GM19455 (cell line): ENCODE measurements around the gene ZNF785.

Experiments
- ATAC-seq: cut with Tn5 transposase; IDR thresholded peaks from one replicate; pipeline ENCODE4 v1.9.1; 2021; ENCODE audit not compliant: unreplicated experiment

Gene ZNF785

DNA sequence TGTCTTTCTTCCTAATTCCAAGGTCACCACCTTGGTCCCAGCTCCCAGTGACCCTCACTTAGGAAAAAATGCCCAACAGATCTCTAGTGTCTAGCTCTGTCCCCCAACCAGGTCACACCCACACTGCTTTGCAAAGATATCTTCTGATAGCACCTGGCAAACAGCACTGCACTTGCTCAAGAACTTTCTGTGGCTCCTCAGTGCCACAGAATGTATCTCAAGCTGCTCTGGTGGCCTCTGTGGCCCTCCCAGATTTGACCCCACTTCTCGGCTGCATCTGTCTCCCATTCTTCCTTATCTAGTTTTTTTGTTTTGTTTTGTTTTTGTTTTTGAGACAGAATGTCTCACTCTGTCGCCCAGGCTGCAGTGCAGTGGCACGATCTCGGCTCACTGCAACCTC lies 19.0 kb downstream of the ZNF785 start:
- ATAC-seq = no peak

GRCh38 chr16:30565984-30566383 lies 19.5 kb downstream of the ZNF785 start:
- no peak for ATAC-seq

GRCh38 chr16:30565526-30565925 lies 20.0 kb downstream of the ZNF785 start:
- no peak for ATAC-seq

GRCh38 chr16:30562021-30562420 lies 23.5 kb downstream of the ZNF785 start:
- no peak for ATAC-seq

- ATAC-seq = no peak
Observed at GRCh38 chr16:30561089-30561816, 24.2 kb downstream of the ZNF785 start.

DNA sequence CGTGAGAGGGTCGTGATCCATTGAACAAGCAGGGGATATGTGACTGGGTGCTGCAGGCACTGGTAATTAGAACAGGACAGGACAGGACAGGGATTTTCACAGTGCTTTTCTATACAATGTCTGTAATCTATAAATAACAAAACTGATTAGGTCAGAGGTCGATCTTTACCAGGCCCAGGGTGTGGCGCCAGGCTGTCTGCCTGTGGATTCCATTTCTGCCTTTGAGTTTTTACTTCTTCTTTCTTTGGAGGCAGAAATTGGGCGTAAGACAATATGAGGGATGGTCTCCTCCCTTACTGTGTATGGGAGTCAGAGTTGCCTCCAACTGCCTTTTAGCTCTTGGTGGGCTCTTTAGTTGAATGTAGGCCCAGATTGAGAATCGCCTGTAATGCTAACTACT lies 25.8 kb downstream of the ZNF785 start:
- ATAC-seq = no peak

DNA sequence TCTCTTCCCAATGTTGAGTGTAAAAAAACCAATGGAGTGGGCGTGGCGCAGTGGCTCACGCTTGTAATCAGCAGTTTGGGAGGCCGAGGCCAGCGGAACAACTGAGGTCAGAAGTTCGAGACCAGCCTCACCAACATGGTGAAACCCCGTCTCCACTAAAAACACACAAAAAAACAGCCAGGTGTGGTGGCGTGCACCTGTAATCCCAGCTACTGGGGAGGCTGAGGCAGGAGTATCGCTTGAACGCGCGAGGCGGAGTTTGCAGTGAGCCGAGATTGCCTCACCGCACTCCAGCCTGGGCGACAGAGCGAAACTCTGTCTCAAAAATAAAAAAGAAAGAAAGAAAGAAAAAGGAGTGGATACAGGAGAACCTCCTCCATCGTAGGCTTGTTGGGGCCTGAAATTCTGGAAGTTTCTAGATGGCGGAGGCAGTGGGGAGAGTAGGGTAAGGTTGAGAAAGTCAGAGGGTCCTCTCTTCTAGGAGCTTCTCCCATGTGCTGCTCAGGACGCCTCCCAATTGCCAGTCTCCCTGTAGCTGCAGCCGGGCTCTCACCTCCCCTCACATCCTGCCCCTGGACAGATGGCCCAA lies 26.6 kb downstream of the ZNF785 start:
- no peak for ATAC-seq

DNA sequence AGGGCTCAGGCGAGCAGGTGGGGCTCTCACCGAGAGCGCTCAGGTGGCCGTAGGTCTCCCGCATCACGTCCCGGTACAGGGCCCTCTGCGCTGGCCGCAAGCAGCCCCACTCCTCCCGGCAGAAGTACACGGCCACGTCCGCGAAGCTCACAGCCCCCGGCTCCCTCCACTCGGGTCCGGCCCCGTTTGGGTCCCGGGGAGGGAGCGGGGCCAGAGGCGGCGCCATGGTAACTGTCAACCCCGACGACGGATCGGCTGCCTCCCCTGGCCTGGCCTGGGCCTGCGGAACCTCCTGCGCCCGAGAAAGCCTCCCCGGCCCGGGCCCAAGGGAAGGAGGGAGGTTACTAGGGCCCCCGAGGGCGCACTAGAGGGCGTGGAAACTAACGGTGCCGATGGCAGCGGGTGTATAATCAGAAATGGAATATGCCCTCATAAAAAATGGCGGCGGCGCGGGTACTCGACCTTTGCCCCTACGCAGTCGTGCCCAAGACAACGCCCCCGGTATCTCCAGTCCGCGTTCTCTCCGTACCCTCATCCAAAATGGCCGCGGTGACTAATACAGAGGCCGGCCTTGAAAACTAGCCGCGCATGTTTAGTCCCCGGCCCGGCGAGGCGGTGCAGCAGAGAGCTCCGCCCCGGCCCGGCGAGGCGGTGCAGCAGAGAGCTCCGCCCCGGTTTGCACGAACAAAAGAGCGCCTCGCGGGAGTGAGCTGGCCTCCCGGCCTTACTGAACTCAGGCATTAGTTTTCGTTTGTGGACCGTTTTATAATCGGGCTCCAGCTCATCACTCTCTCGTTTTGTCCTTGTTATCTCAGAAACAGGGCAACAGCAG lies 27.3 kb downstream of the ZNF785 start, which contains the start of gene ZNF764:
TSS of gene ZNF764 (minus strand) at position 418 of the 832 bp plus-strand sequence. CDS start at position 226, 192 bp downstream.
- ATAC-seq = peak; percentile 85

DNA sequence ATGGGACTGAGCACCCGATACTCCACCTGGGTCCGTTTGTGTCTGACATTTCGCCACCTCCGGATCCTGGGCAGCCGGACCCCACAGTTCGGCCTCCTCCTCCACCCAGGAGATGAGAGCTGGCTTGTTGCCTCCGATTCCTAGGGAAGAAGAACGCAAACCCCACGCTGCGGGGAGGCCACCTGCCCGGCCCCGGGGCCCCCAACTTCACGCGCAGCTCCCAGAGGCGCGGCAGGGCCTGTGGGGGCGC lies 27.9 kb downstream of the ZNF785 start:
- no peak for ATAC-seq

- ATAC-seq = no peak
Observed at GRCh38 chr16:30556125-30556473, 29.4 kb downstream of the ZNF785 start.

GRCh38 chr16:30555315-30556124 lies 30.0 kb downstream of the ZNF785 start:
- no peak for ATAC-seq

DNA sequence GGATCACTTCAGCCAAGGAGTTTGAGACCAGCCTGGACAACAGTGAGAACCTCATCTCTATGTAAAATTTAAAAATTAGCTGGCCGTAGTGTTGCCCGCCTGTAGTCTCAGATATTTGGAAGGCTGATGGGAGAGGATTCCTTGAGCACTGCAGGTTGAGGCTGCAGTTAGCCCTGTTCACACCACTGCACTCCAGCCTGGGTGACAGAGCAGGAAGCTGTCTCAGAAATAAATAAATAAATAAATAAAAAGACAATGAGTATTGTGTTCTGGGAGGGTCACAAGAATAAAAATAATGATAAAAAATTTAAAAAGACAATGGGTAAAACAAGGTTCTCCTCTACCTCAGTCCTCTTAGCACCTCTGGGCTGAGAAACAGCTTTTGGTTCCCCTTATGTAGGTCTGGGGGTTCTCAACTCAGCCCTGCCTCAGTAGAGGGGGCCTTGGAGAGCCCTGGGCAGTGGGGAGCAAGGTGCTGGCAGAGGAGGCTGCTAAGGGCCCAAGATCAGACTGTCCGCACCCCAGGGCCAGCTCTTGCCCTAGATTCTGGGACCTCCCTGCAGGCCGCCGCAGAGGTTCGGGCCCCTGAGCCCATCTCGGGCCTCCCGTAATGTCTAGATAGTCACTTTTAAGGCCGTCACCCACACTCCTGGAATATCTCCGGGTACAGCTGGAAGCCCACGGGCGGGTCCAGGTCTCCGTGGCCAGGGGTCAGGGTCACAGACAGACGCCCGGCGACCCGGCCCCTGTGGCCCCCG lies 30.8 kb downstream of the ZNF785 start:
- no peak for ATAC-seq

DNA sequence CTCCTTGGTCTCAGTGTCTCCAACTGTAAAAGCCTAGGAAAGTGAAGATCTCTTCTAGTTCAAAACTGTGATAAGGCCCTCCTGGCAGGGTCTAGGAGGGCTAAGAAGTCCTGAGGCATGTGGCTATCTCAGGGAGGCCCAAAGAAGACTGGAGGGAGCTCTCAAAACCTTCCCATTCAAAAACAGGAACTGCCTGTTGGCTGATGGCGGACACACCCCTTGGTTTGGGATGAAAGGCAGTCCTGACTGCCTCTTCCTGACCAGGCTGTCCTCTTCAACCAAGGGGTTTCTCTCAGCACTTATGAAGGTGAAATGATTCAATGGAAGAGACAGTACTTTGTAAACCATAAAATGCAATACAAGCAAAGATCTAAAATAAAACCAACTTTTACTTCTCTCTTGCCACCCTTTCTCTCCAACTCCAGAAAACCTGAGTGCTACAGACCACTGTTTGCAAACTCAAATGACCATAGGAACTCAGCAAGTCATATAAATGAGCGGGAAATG lies 32.1 kb downstream of the ZNF785 start:
- ATAC-seq = no peak

DNA sequence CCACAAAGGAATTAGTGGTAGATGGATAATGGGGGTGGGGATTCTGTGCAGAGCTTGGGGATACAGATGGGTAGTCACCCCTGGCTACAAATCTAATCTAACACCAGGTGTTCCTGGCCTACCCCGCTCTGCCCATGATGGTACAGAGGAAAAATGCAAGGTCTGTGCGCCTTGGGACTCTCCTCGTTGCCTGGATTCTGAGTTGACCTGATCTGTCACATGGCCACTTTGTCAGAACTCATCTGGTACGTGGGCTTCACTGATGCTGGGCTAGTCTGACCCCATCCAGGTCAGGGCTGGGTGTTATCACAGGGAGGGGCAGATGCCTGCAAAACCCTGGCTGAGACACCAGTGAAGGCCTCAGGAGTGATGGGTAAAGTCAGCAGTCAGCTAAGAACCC lies 32.5 kb downstream of the ZNF785 start:
- ATAC-seq = no peak

GRCh38 chr16:30551781-30552180 lies 33.7 kb downstream of the ZNF785 start:
- ATAC-seq = no peak

DNA sequence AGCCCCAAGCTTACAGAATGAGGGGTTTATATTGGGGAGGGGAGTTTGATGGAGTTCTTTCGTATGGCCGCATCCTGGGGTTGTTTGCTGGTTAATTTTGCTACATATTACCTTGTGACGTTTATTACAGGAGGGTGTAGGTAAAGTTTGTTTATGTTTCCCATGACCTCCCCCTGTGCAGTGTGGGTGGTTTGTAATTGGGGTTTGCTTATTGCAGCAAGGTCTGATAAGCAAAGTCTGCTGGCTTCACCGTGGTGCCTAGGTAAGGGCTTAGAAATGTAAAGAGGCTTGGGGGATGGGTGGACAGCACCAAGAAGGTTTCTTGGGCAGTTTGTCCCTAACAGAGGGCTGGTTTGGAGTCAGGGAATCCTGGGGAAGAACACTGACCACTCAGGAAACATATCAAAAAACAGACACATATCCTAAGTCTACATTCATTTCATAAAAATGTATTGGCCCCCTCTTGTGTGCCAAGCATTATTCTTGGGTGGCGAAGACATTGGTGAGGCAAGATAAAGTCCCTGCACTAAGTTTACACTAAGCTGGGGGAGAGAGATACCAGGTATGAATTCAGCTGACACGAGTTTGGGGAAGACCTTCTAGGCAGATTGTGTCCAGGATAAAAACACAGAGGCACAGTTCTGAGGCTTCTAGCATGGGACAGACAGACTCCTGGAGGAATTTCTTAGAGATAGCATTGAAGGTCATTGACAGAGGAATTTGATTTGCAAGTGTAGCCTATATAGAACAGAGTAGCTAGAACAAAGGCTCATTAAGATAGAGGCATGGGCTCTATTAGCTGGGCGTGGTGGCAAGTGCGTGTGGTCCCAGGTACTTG lies 36.9 kb downstream of the ZNF785 start:
- no peak for ATAC-seq

DNA sequence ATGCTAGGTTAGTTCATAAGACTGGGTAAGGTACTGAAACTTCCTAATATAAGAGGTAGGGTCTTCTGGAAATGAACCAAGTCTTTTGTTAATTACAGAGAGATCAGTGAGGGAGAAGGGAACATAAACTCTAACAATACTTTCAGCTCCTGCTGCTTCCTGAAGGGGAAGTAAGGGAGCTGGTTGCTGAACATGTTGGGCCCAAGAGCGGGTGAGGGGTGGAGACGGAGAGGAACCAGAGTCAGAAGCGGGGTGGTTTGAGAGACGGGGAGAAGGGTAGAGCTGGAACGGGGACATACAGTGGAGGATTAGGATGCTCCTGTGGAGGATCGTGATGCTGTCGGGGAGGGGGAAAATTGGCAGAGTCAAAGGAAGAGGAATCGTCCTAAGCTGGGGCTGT lies 39.4 kb downstream of the ZNF785 start:
- no peak for ATAC-seq

GRCh38 chr16:30543067-30543466 lies 42.4 kb downstream of the ZNF785 start:
- no peak for ATAC-seq

DNA sequence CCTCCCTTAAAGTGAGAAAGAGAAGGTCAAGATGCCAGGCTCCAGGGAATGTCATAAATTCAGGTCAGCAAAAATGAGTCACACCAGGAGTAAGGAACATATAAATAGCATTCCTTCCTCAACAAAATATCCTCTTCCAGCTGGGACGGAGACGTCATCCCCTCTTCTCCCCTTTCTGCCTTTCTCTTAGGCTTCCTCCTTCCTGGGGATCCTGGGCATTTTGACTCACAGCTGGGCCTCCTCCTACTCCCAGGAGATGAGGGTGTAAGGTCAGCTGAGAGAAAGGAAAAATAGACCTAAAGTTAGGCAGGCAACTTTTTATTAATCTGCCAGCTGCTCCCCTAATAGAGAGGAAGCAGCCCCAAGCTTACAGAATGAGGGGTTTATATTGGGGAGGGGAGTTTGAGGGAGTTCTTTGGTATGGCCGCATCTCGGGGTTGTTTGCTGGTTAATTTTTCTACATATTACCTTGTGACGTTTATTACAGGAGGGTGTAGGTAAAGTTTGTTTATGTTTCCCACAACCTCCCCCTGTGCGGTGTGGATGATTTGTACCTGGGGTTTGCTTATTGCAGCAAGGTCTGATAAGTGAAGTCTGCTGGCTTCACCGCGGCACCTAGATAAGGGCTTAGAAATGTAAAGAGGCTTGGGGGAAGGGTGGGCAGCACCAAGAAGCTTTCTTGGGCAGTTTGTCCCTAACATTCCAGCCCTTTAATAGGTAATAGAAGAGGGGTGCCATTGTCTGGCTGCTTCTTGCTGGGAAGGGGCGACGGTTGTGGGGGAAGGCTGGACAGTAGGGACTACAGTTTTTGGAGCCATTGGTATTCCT lies 43.8 kb downstream of the ZNF785 start:
- ATAC-seq = no peak
